ENCODE measurements around the gene QRSL1. TPM values are rescaled to one million over a fixed set of nuclear protein-coding genes. Genes with fewer than 3 reads are reported as not detected.
"Not testable (repeated sequence)": the region's sequence is repeated elsewhere in the genome, so short reads cannot be mapped to it uniquely, and the experiment has no call there.

Gene QRSL1
- 15.1 and 17.7 TPM in 2 replicates for total RNA-seq (2014; rRNA removed; shearing (Covaris generic))

GRCh38 chr6:106629103-106629858 is at the start of gene QRSL1, which contains the start of gene RTN4IP1:
Gene QRSL1, plus strand, starts transcription at chr6:106629578. Its CDS starts 104 bp downstream, at chr6:106629682.
Gene RTN4IP1, minus strand, starts transcription at chr6:106629498. Its CDS starts 477 bp downstream, at chr6:106629021.
- in situ Hi-C loops (cut with HindIII; ENCODE audit: low sequenced_read_pairs), result no loop called here
- peak; percentile 94 for DNase-seq (ENCODE audit: low spot score)

- DNase-seq (ENCODE audit: low spot score), result no peak
- in situ Hi-C loops (cut with HindIII; ENCODE audit: low sequenced_read_pairs), result no loop called here
These were observed 47.9 kb upstream of the QRSL1 start for GRCh38 chr6:106581468-106581867.

- DNase-seq (ENCODE audit: low spot score), result no peak
- in situ Hi-C loops (cut with HindIII; ENCODE audit: low sequenced_read_pairs), result no loop called here
These were observed 42.5 kb upstream of the QRSL1 start for GRCh38 chr6:106586815-106587415.

GRCh38 chr6:106588937-106589336 is 40.4 kb upstream of the QRSL1 start:
- in situ Hi-C loops (cut with HindIII; ENCODE audit: low sequenced_read_pairs); DNase-seq (ENCODE audit: low spot score): not testable (repeated sequence)

GRCh38 chr6:106591111-106591825 is 38.1 kb upstream of the QRSL1 start:
- in situ Hi-C loops (cut with HindIII; ENCODE audit: low sequenced_read_pairs), result no loop called here
- DNase-seq (ENCODE audit: low spot score), result no peak

- in situ Hi-C loops (cut with HindIII; ENCODE audit: low sequenced_read_pairs), result no loop called here
- DNase-seq (ENCODE audit: low spot score), result no peak
These were observed 29.9 kb upstream of the QRSL1 start for GRCh38 chr6:106599440-106599839.

GRCh38 chr6:106600329-106600728 is 29.0 kb upstream of the QRSL1 start:
- DNase-seq (ENCODE audit: low spot score), result no peak
- in situ Hi-C loops (cut with HindIII; ENCODE audit: low sequenced_read_pairs), result no loop called here

GRCh38 chr6:106608080-106608668 is 21.2 kb upstream of the QRSL1 start:
- in situ Hi-C loops (cut with HindIII; ENCODE audit: low sequenced_read_pairs), result no loop called here
- DNase-seq (ENCODE audit: low spot score), result peak; percentile 21

GRCh38 chr6:106609699-106610098 is 19.7 kb upstream of the QRSL1 start:
- DNase-seq (ENCODE audit: low spot score), result peak; percentile 4
- in situ Hi-C loops (cut with HindIII; ENCODE audit: low sequenced_read_pairs), result no loop called here

GRCh38 chr6:106611030-106611429 is 18.3 kb upstream of the QRSL1 start:
- in situ Hi-C loops (cut with HindIII; ENCODE audit: low sequenced_read_pairs), result no loop called here

GRCh38 chr6:106612671-106613416 is 16.5 kb upstream of the QRSL1 start:
- in situ Hi-C loops (cut with HindIII; ENCODE audit: low sequenced_read_pairs), result no loop called here
- DNase-seq (ENCODE audit: low spot score), result no peak

More at GRCh38 chr6:106611030-106611429, 18.3 kb upstream of the QRSL1 start:
- no peak for DNase-seq (ENCODE audit: low spot score)

GRCh38 chr6:106613590-106613989 is 15.8 kb upstream of the QRSL1 start:
- DNase-seq (ENCODE audit: low spot score), result no peak
- in situ Hi-C loops (cut with HindIII; ENCODE audit: low sequenced_read_pairs), result no loop called here

- DNase-seq (ENCODE audit: low spot score), result no peak
- in situ Hi-C loops (cut with HindIII; ENCODE audit: low sequenced_read_pairs), result no loop called here
These were observed 15.2 kb upstream of the QRSL1 start for GRCh38 chr6:106614166-106614565.

- in situ Hi-C loops (cut with HindIII; ENCODE audit: low sequenced_read_pairs), result no loop called here
These were observed 14.7 kb upstream of the QRSL1 start for GRCh38 chr6:106614592-106615257.

GRCh38 chr6:106617302-106617701 is 12.1 kb upstream of the QRSL1 start:
- no peak for DNase-seq (ENCODE audit: low spot score)
- in situ Hi-C loops (cut with HindIII; ENCODE audit: low sequenced_read_pairs), result no loop called here

More at GRCh38 chr6:106614592-106615257, 14.7 kb upstream of the QRSL1 start:
- no peak for DNase-seq (ENCODE audit: low spot score)

- in situ Hi-C loops (cut with HindIII; ENCODE audit: low sequenced_read_pairs), result no loop called here
- DNase-seq (ENCODE audit: low spot score), result no peak
These were observed 11.5 kb upstream of the QRSL1 start for GRCh38 chr6:106617857-106618256.

GRCh38 chr6:106618324-106618723 is 11.1 kb upstream of the QRSL1 start:
- in situ Hi-C loops (cut with HindIII; ENCODE audit: low sequenced_read_pairs), result no loop called here
- DNase-seq (ENCODE audit: low spot score), result no peak

- no peak for DNase-seq (ENCODE audit: low spot score)
These were observed 10.2 kb upstream of the QRSL1 start for GRCh38 chr6:106619223-106619622.

More at GRCh38 chr6:106619223-106619622, 10.2 kb upstream of the QRSL1 start:
- in situ Hi-C loops (cut with HindIII; ENCODE audit: low sequenced_read_pairs), result no loop called here

Data from G401 (cell line).